Mesenchymal stem cell (in vitro differentiated cells and primary cell): ENCODE results near the gene RAB6B.

Experiments
- DNase-seq: peaks from one replicate; pipeline ENCODE4 v3.0.0-alpha.2; 2013
- H2AFZ ChIP-seq: one replicate; pipeline ENCODE4 v1.6.1; 2013; ENCODE audit warnings: low read depth, mild to moderate bottlenecking, control low read depth, inconsistent platforms, low read length, moderate library complexity
- H2AK5ac ChIP-seq: 2 replicates; pipeline ENCODE4 v1.6.1; 2013; ENCODE audit warnings: low read length, moderate library complexity, mild to moderate bottlenecking, inconsistent platforms; ENCODE audit not compliant: severe bottlenecking
- H2BK120ac ChIP-seq: one replicate; pipeline ENCODE4 v1.6.1; 2013; ENCODE audit warnings: low read depth, mild to moderate bottlenecking, inconsistent platforms, low read length, moderate library complexity
- H2BK12ac ChIP-seq, 2 experiments: one replicate each; pipeline ENCODE4 v1.6.1; 2013; ENCODE audit warnings: inconsistent platforms in 2 of 2, low read length in 2 of 2, mild to moderate bottlenecking in 2 of 2, moderate library complexity in 2 of 2, control low read depth in 1 of 2
- H2BK15ac ChIP-seq: one replicate; pipeline ENCODE4 v1.6.1; 2013; ENCODE audit warnings: mild to moderate bottlenecking, low read depth, inconsistent platforms; ENCODE audit not compliant: poor library complexity, severe bottlenecking
- H2BK5ac ChIP-seq: 2 replicates; pipeline ENCODE4 v1.6.1; 2013; ENCODE audit warnings: low read depth, mild to moderate bottlenecking, low read length, control low read depth, inconsistent platforms; ENCODE audit not compliant: poor library complexity, severe bottlenecking
- H3K14ac ChIP-seq, 2 experiments: one replicate each; pipeline ENCODE4 v1.6.1; 2013; ENCODE audit warnings: inconsistent platforms in 2 of 2, low read length in 2 of 2, control low read depth in 1 of 2, mild to moderate bottlenecking in 1 of 2, moderate library complexity in 1 of 2
- H3K18ac ChIP-seq, 2 experiments: one replicate each; pipeline ENCODE4 v1.6.1; 2013; ENCODE audit warnings: inconsistent platforms in 2 of 2, low read length in 2 of 2, control low read depth in 1 of 2, low read depth in 1 of 2, mild to moderate bottlenecking in 1 of 2
- H3K23ac ChIP-seq, 2 experiments: one replicate each; pipeline ENCODE4 v1.6.1; 2013; ENCODE audit warnings: inconsistent platforms in 2 of 2, low read length in 2 of 2, mild to moderate bottlenecking in 2 of 2, moderate library complexity in 2 of 2, control low read depth in 1 of 2
- H3K27ac ChIP-seq: 2 replicates; pipeline ENCODE4 v1.5.1; 2013; ENCODE audit warnings: mild to moderate bottlenecking, moderate library complexity, low read length, control low read depth, inconsistent platforms; ENCODE audit not compliant: poor library complexity, severe bottlenecking
- H3K27me3 ChIP-seq, 2 experiments: 2 replicates each; pipeline versions ENCODE4 v1.6.1 to v1.7.0; 2013; ENCODE audit warnings: low read length in 2 of 2, mild to moderate bottlenecking in 2 of 2, moderate library complexity in 2 of 2, control low read depth in 1 of 2, inconsistent platforms in 1 of 2; ENCODE audit not compliant: control insufficient read depth in 1 of 2, insufficient read depth in 1 of 2
- H3K36me3 ChIP-seq, 2 experiments: 2 replicates each; pipeline versions ENCODE4 v1.6.1 to v1.7.0; 2013; ENCODE audit warnings: low read length in 2 of 2, control low read depth in 1 of 2, inconsistent platforms in 1 of 2, low read depth in 1 of 2, mild to moderate bottlenecking in 1 of 2; ENCODE audit not compliant: insufficient read depth in 2 of 2, control insufficient read depth in 1 of 2
- H3K4ac ChIP-seq, 2 experiments: one replicate each; pipeline ENCODE4 v1.6.1; 2013; ENCODE audit warnings: inconsistent platforms in 2 of 2, low read length in 2 of 2, mild to moderate bottlenecking in 2 of 2, moderate library complexity in 2 of 2, control low read depth in 1 of 2, low read depth in 1 of 2
- H3K4me1 ChIP-seq: 2 replicates; pipeline ENCODE4 v1.6.1; 2013; ENCODE audit warnings: low read depth, low read length, control low read depth; ENCODE audit not compliant: control insufficient read depth, insufficient read depth
- H3K4me2 ChIP-seq: 2 replicates; pipeline ENCODE4 v1.6.1; 2013; ENCODE audit warnings: low read length, mild to moderate bottlenecking, inconsistent platforms; ENCODE audit not compliant: poor library complexity, severe bottlenecking
- H3K4me3 ChIP-seq, 2 experiments: 2 replicates each; pipeline versions ENCODE4 v1.5.1 to v1.7.0; 2013; ENCODE audit warnings: low read length in 2 of 2, mild to moderate bottlenecking in 2 of 2, control low read depth in 1 of 2, low read depth in 1 of 2; ENCODE audit not compliant: insufficient read depth in 1 of 2
- H3K79me1 ChIP-seq: replicated peaks from 2 replicates; pipeline ENCODE4 v1.6.1; 2013; ENCODE audit warnings: mild to moderate bottlenecking, control low read depth, low read length, inconsistent platforms; ENCODE audit not compliant: poor library complexity, severe bottlenecking
- H3K9ac ChIP-seq: 2 replicates; pipeline ENCODE4 v1.7.0; 2013; ENCODE audit warnings: mild to moderate bottlenecking, low read length, moderate library complexity
- H3K9me3 ChIP-seq: 2 replicates; pipeline ENCODE4 v1.7.0; 2013; ENCODE audit warnings: mild to moderate bottlenecking, low read length; ENCODE audit not compliant: control insufficient read depth
- H4K8ac ChIP-seq: one replicate; pipeline ENCODE4 v1.6.1; 2013; ENCODE audit warnings: inconsistent platforms, mild to moderate bottlenecking, low read length, moderate library complexity
- H4K91ac ChIP-seq: one replicate; pipeline ENCODE4 v1.6.1; 2013; ENCODE audit warnings: mild to moderate bottlenecking, low read length, inconsistent platforms
- WGBS: methylation state at CpG from one replicate; pipeline ENCODE4 v1.1.7; 2013; ENCODE audit warnings: mixed read lengths; 5-methylcytosine and 5-hydroxymethylcytosine counted together

The RAB6B gene

GRCh38 chr3:133897547-133897946, 1.9 kb upstream of the RAB6B start:
- Histone ChIP-seq H2AFZ (no peak overlapping the region), H3K14ac (no peak overlapping the region), H2BK5ac (no peak overlapping the region), H3K9ac (no peak overlapping the region), H2AK5ac (no peak overlapping the region), H3K79me1 (no peaks in the 10 kb centered on the region), H3K4me1 (peaks cover 20% of the 10 kb centered on the region), H3K36me3 (no peaks in the 10 kb centered on the region), H2BK15ac (no peak overlapping the region), H3K4me3 (no peak overlapping the region), H3K27ac (no peak overlapping the region), H3K4ac (no peak overlapping the region), H3K27me3 (peaks cover 44 to 45% of the 10 kb centered on the region in 2 experiments), H3K9me3 (no peaks in the 10 kb centered on the region), H3K23ac (no peak overlapping the region), H3K4me2 (no peak overlapping the region), H4K8ac (no peak overlapping the region), H2BK12ac (no peak overlapping the region), H3K18ac (no peak overlapping the region), H2BK120ac (no peak overlapping the region), H4K91ac (no peak overlapping the region)
- DNase-seq, result no peak
- WGBS, result 84% methylated on average over 6 of the region's 7 CpGs

GRCh38 chr3:133896002-133896761, 500 bp upstream of the RAB6B start:
- Histone ChIP-seq H2BK5ac (no peak overlapping the region), H3K36me3 (no peaks in the 10 kb centered on the region), H3K4ac (no peak overlapping the region), H3K4me2 (peak overlapping the region; percentile 99), H4K91ac (no peak overlapping the region), H3K9me3 (no peaks in the 10 kb centered on the region), H3K27me3 (peaks cover 43 to 52% of the 10 kb centered on the region in 2 experiments), H4K8ac (no peak overlapping the region), H3K23ac (peak overlapping the region in 1 of 2 experiments; percentile 42), H3K4me3 (peak overlapping the region; percentile 82 to 85), H2BK12ac (no peak overlapping the region), H2AK5ac (no peak overlapping the region), H2BK120ac (no peak overlapping the region), H3K18ac (no peak overlapping the region), H3K27ac (no peak overlapping the region), H3K4me1 (peaks cover 20% of the 10 kb centered on the region), H3K14ac (no peak overlapping the region), H2AFZ (peak overlapping the region; percentile 62), H3K79me1 (no peaks in the 10 kb centered on the region), H2BK15ac (no peak overlapping the region), H3K9ac (peak overlapping the region; percentile 78)
- peak; percentile 6 for DNase-seq
- WGBS, result 18% methylated on average over 32 of the region's 37 CpGs

GRCh38 chr3:133894353-133895207, 1.1 kb downstream of the RAB6B start:
- peak overlapping the region; percentile 72 to 85 for H3K4me3 ChIP-seq
- H3K9me3 ChIP-seq, result no peaks in the 10 kb centered on the region
- no peaks in the 10 kb centered on the region for H3K79me1 ChIP-seq
- H3K18ac ChIP-seq, result no peak overlapping the region
- peaks cover 36 to 57% of the 10 kb centered on the region in 2 experiments for H3K27me3 ChIP-seq
- peak overlapping the region; percentile 69 for H3K4me2 ChIP-seq
- H3K27ac ChIP-seq, result no peak overlapping the region
- no peak overlapping the region for H2BK120ac ChIP-seq
- H3K9ac ChIP-seq, result no peak overlapping the region
- H2AK5ac ChIP-seq, result no peak overlapping the region
- no peak overlapping the region for H2BK5ac ChIP-seq
- H3K4me1 ChIP-seq, result peaks cover 20% of the 10 kb centered on the region
- H3K36me3 ChIP-seq, result no peaks in the 10 kb centered on the region
- DNase-seq, result no peak
- H2BK12ac ChIP-seq, result no peak overlapping the region
- no peak overlapping the region for H4K8ac ChIP-seq
- no peak overlapping the region for H4K91ac ChIP-seq
- H3K14ac ChIP-seq, result no peak overlapping the region
- no peak overlapping the region for H3K4ac ChIP-seq
- no peak overlapping the region for H3K23ac ChIP-seq
- no peak overlapping the region for H2BK15ac ChIP-seq
- 6% methylated on average over 39 of the region's 52 CpGs for WGBS
- peak overlapping the region; percentile 49 for H2AFZ ChIP-seq

GRCh38 chr3:133893683-133894352, 1.9 kb downstream of the RAB6B start:
- Histone ChIP-seq H3K27me3 (peaks cover 32 to 57% of the 10 kb centered on the region in 2 experiments), H3K36me3 (no peaks in the 10 kb centered on the region), H4K91ac (no peak overlapping the region), H2BK5ac (no peak overlapping the region), H2BK12ac (no peak overlapping the region), H3K4me1 (peaks cover 20% of the 10 kb centered on the region), H2BK15ac (no peak overlapping the region), H3K23ac (no peak overlapping the region), H3K4ac (no peak overlapping the region), H2AFZ (no peak overlapping the region), H3K14ac (no peak overlapping the region), H3K4me3 (no peak overlapping the region), H3K4me2 (no peak overlapping the region), H3K9me3 (no peaks in the 10 kb centered on the region), H2BK120ac (no peak overlapping the region), H3K9ac (no peak overlapping the region), H2AK5ac (no peak overlapping the region), H3K27ac (no peak overlapping the region), H3K79me1 (no peaks in the 10 kb centered on the region), H4K8ac (no peak overlapping the region), H3K18ac (no peak overlapping the region)
- DNase-seq, result no peak
- WGBS, result 59% methylated on average over 6 of the region's 6 CpGs
